Activated CD8-positive, alpha-beta T cell treated with anti-CD3 and anti-CD28 coated beads, Interleukin-2, amount 10 ng/mL, durations not matched to agents 7 days and 5 days (primary cell): ENCODE results near the gene GTPBP4. TPM values are rescaled to one million over a fixed set of nuclear protein-coding genes. Genes with fewer than 3 reads are reported as not detected.
"Not testable (repeated sequence)": the region's sequence is repeated elsewhere in the genome, so short reads cannot be mapped to it uniquely, and the experiment has no call there.

ENCODE experiments used
- ATAC-seq: fragments of 150-1000 bp; cut with Tn5 transposase; one replicate; pipeline ENCODE4 v1.10.0; 2021; ENCODE audit warnings: moderate library complexity
- CTCF ChIA-PET: fragments of 350-600 bp; sonication (Branson Sonifier 250); formaldehyde crosslinking; loops from one replicate; lab custom pipeline; 2021; ENCODE audit warnings: antibody characterized with exemption; lab: Charles Lee
- POLR2A ChIA-PET: fragments of 350-600 bp; sonication (Branson Sonifier 250); formaldehyde crosslinking; loops from one replicate; lab custom pipeline; 2021; ENCODE audit warnings: antibody characterized with exemption; lab: Charles Lee
- DNase-seq: peaks from one replicate; pipeline ENCODE4 v3.0.0-alpha.2; 2020
- H3K27ac Mint-ChIP-seq: one replicate; pipeline ENCODE4 v1.8.0; 2021; ENCODE audit warnings: mild to moderate bottlenecking, mixed read lengths
- H3K27me3 Mint-ChIP-seq: one replicate; pipeline ENCODE4 v1.8.0; 2021; ENCODE audit warnings: low read depth, mixed read lengths
- H3K36me3 Mint-ChIP-seq: one replicate; pipeline ENCODE4 v1.8.0; 2021; ENCODE audit warnings: low read depth, mixed read lengths
- H3K4me1 Mint-ChIP-seq: one replicate; pipeline ENCODE4 v1.8.0; 2021; ENCODE audit warnings: low read depth, mixed read lengths
- H3K4me3 Mint-ChIP-seq: one replicate; pipeline ENCODE4 v1.8.0; 2021; ENCODE audit warnings: mild to moderate bottlenecking, mixed read lengths
- H3K9me3 Mint-ChIP-seq: one replicate; pipeline ENCODE4 v1.8.0; 2022; ENCODE audit warnings: mixed read lengths; ENCODE audit not compliant: insufficient read depth
- total RNA-seq, 2 experiments: library from RNA; stranded (reverse); gene quantifications; one replicate each; pipeline ENCODE4 v1.2.3, GENCODE V29; 2021

GTPBP4 gene
- total RNA-seq, 2 experiments from 2014 or later, result 66.0 to 67.1 TPM

GRCh38 chr10:1037098-1037497 is 48.9 kb downstream of the GTPBP4 start:
- CTCF ChIA-PET, result no interaction called here
- POLR2A ChIA-PET, result interaction anchor here (2.0 kb wide), 1 partner anchor 11 kb away, joined by 15 read pairs; the partner anchor contains the start of gene IDI1
- Mint-ChIP-seq H3K27ac (no peak overlapping the region), H3K9me3 (no peaks in the 10 kb centered on the region), H3K27me3 (no peaks in the 10 kb centered on the region), H3K4me1 (peaks cover 9% of the 10 kb centered on the region), H3K36me3 (peaks cover 31% of the 10 kb centered on the region), H3K4me3 (no peak overlapping the region)
- DNase-seq (no peak), ATAC-seq (no peak)

- H3K27me3 Mint-ChIP-seq, H3K27ac Mint-ChIP-seq, H3K4me3 Mint-ChIP-seq, DNase-seq, ATAC-seq, POLR2A ChIA-PET, CTCF ChIA-PET, H3K9me3 Mint-ChIP-seq: not testable (repeated sequence)
- peaks cover 20% of the 10 kb centered on the region for H3K4me1 Mint-ChIP-seq
- H3K36me3 Mint-ChIP-seq, result peaks cover 44% of the 10 kb centered on the region
These were observed 50.5 kb downstream of the GTPBP4 start for GRCh38 chr10:1038769-1039168.

GRCh38 chr10:1040133-1040532 is 51.9 kb downstream of the GTPBP4 start:
- CTCF ChIA-PET, result no interaction called here
- DNase-seq, result no peak
- no peak overlapping the region for H3K27ac Mint-ChIP-seq
- peaks cover 34% of the 10 kb centered on the region for H3K4me1 Mint-ChIP-seq
- H3K9me3 Mint-ChIP-seq, result no peaks in the 10 kb centered on the region
- POLR2A ChIA-PET, result no interaction called here
- no peak for ATAC-seq
- H3K27me3 Mint-ChIP-seq, result no peaks in the 10 kb centered on the region
- H3K4me3 Mint-ChIP-seq, result no peak overlapping the region
- H3K36me3 Mint-ChIP-seq, result peaks cover 57% of the 10 kb centered on the region

DNA sequence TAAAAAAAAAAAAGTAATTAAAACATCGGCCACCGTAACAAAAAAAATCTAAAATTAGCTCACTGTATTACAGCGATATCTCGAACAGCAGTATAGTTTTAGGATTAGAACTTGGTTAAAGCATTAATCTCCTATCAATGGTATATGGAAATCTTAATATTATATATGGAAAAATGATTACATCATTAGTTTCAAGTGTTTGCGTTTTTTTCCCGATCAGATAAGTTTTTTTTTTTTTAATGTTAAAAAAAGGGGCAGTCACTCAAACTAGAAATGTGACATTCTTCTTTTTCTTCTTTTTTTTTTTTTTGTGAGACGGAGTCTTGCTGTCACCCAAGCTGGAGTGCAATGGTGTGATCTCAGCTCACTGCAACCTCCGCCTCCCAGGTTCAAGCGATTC is 53.3 kb downstream of the GTPBP4 start:
- Mint-ChIP-seq H3K36me3 (peaks cover 65% of the 10 kb centered on the region), H3K9me3 (no peaks in the 10 kb centered on the region), H3K27ac (no peak overlapping the region), H3K4me3 (no peak overlapping the region), H3K27me3 (no peaks in the 10 kb centered on the region), H3K4me1 (peaks cover 44% of the 10 kb centered on the region)
- ChIA-PET POLR2A (interaction anchor here (0.6 to 0.7 kb wide), 2 partner anchors 1611 to 1750 kb away, joined by 3 to 4 read pairs; no protein-coding TSS in a partner anchor), CTCF (interaction anchor here (1.2 kb wide), 1 partner anchor 12 kb away, joined by 4 read pairs; no protein-coding TSS in a partner anchor)
- ATAC-seq, result no peak
- no peak for DNase-seq

DNA sequence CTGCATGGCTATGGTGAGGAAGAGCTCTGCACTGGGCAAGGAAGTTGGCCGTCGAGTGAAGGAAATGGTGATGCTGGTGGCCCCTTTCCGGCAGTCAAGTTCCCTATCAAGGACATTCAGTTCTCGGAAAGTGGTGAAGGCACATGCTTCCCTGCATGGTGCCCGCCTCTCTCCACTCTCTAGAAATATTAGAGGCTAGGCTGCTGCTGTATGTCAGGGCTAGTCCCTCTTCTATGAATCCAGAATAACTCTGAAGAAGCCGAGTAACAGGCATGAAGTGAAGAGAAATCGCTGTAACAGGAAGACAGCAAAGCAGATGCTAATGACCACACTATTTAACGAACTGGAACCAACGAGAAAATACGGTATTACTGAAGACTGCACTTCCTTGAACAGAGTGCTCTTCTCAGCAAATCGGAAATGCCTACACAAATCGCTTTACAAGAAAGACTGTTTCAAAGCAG is 55.3 kb downstream of the GTPBP4 start:
- peak overlapping the region; percentile 67 for H3K4me3 Mint-ChIP-seq
- peaks cover 53% of the 10 kb centered on the region for H3K4me1 Mint-ChIP-seq
- no peaks in the 10 kb centered on the region for H3K9me3 Mint-ChIP-seq
- peak overlapping the region; percentile 92 for H3K27ac Mint-ChIP-seq
- ATAC-seq, result peak; percentile 31
- no peaks in the 10 kb centered on the region for H3K27me3 Mint-ChIP-seq
- ChIA-PET CTCF (interaction anchor here (1.3 kb wide), 1 partner anchor 55 kb away, joined by 3 read pairs; the partner anchor contains the start of gene GTPBP4), POLR2A (interaction anchor here (0.6 to 3.5 kb wide), 4 partner anchors 13 to 112 kb away, joined by 3 to 23 read pairs (median 3); partner anchors contain the start of genes GTPBP4, LARP4B and WDR37)
- peak; percentile 41 for DNase-seq
- peaks cover 66% of the 10 kb centered on the region for H3K36me3 Mint-ChIP-seq

DNA sequence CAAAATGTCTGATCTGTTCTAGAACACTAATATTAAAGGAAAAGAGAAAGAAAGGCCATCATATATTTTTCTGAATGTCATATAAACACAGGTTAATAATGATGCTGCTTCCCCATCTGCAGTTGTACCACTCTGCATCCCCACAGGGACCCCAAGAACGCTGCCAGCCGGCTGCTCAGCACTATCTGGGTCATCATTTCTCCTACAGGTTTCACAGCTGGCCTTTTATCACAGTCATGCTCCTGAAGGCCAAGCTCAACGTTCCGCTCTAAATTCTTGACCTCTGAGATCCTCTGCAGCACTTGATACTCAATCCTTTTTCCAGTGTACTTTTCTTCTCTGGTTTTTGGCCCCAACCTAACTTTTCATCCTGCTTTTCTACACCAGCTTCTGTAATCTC is 55.9 kb downstream of the GTPBP4 start:
- peaks cover 66% of the 10 kb centered on the region for H3K36me3 Mint-ChIP-seq
- H3K4me1 Mint-ChIP-seq, result peaks cover 53% of the 10 kb centered on the region
- CTCF ChIA-PET, result interaction anchor here (1.3 to 1.7 kb wide), 2 partner anchors 30 to 56 kb away, joined by 3 to 6 read pairs; partner anchors contain the start of gene GTPBP4
- H3K4me3 Mint-ChIP-seq, result peak overlapping the region; percentile 67
- no peak for ATAC-seq
- H3K27ac Mint-ChIP-seq, result peak overlapping the region; percentile 92
- no peak for DNase-seq
- H3K27me3 Mint-ChIP-seq, result no peaks in the 10 kb centered on the region
- POLR2A ChIA-PET, result interaction anchor here (0.6 to 3.5 kb wide), 6 partner anchors 11 to 112 kb away, joined by 3 to 23 read pairs (median 3); partner anchors contain the start of genes GTPBP4, LARP4B and WDR37
- H3K9me3 Mint-ChIP-seq, result no peaks in the 10 kb centered on the region

GRCh38 chr10:1044964-1045363 is 56.7 kb downstream of the GTPBP4 start:
- Mint-ChIP-seq H3K4me1 (peaks cover 53% of the 10 kb centered on the region), H3K36me3 (peaks cover 66% of the 10 kb centered on the region)

DNA sequence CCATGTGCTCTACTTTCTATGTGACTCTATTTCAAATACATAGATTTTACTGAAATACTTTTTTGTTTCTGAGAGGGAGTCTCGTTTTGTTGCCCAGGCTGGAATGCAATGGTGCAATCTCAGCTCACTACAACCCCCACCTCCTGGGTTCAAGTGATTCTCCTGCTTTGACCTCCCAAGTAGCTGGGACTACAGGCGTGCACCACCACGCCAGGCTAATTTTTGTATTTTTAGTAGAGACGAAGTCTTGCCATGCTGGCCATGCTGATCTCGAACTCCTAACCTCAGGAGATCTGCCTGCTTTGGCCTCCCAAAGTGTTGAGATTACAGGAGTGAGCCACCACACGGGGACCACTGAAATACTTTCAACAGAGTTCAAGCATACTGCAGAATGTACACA is 57.2 kb downstream of the GTPBP4 start:
- no peaks in the 10 kb centered on the region for H3K27me3 Mint-ChIP-seq
- H3K36me3 Mint-ChIP-seq, result peaks cover 63% of the 10 kb centered on the region
- H3K9me3 Mint-ChIP-seq, result no peaks in the 10 kb centered on the region
- H3K27ac Mint-ChIP-seq, result peak overlapping the region; percentile 92
- ATAC-seq, result no peak
- peak overlapping the region; percentile 67 for H3K4me3 Mint-ChIP-seq
- H3K4me1 Mint-ChIP-seq, result peaks cover 51% of the 10 kb centered on the region
- ChIA-PET POLR2A (interaction anchor here (3.5 kb wide), 1 partner anchor 11 kb away, joined by 23 read pairs; the partner anchor contains the start of gene WDR37), CTCF (interaction anchor here (1.6 to 1.7 kb wide), 2 partner anchors 10 to 29 kb away, joined by 5 to 6 read pairs; partner anchors contain the start of gene WDR37)
- no peak for DNase-seq

More at GRCh38 chr10:1044964-1045363, 56.7 kb downstream of the GTPBP4 start:
- ATAC-seq (no peak), DNase-seq (no peak)
- Mint-ChIP-seq H3K4me3 (peak overlapping the region; percentile 67), H3K27ac (peak overlapping the region; percentile 92), H3K9me3 (no peaks in the 10 kb centered on the region), H3K27me3 (no peaks in the 10 kb centered on the region)
- ChIA-PET CTCF (interaction anchor here (1.3 to 1.7 kb wide), 3 partner anchors 11 to 57 kb away, joined by 3 to 6 read pairs (median 5); partner anchors contain the start of genes GTPBP4 and WDR37), POLR2A (interaction anchor here (0.9 to 3.5 kb wide), 3 partner anchors 11 to 57 kb away, joined by 3 to 23 read pairs (median 3); partner anchors contain the start of genes GTPBP4 and WDR37)

GRCh38 chr10:1047937-1048336 is 59.7 kb downstream of the GTPBP4 start:
- Mint-ChIP-seq H3K27ac (peak overlapping the region; percentile 99), H3K9me3 (no peaks in the 10 kb centered on the region), H3K27me3 (no peaks in the 10 kb centered on the region), H3K4me1 (peaks cover 67% of the 10 kb centered on the region), H3K36me3 (peaks cover 64% of the 10 kb centered on the region), H3K4me3 (peak overlapping the region; percentile 94)
- DNase-seq, result peak; percentile 39
- ATAC-seq, result no peak
- ChIA-PET CTCF (interaction anchor here (1.8 kb wide), 1 partner anchor 11 kb away, joined by 6 read pairs; no protein-coding TSS in a partner anchor), POLR2A (interaction anchor here (0.6 to 2.2 kb wide), 6 partner anchors 11 to 187 kb away, joined by 3 to 15 read pairs (median 5); partner anchors contain the start of gene LARP4B)

- Mint-ChIP-seq H3K27ac (peak overlapping the region; percentile 99), H3K9me3 (no peaks in the 10 kb centered on the region), H3K4me1 (peaks cover 66% of the 10 kb centered on the region), H3K27me3 (no peaks in the 10 kb centered on the region), H3K4me3 (peak overlapping the region; percentile 94), H3K36me3 (peaks cover 63% of the 10 kb centered on the region)
- DNase-seq (peak; percentile 71), ATAC-seq (peak; percentile 1)
- ChIA-PET POLR2A (interaction anchor here (0.6 to 2.2 kb wide), 9 partner anchors 11 to 221 kb away, joined by 3 to 15 read pairs (median 4); partner anchors contain the start of genes GTPBP4 and LARP4B), CTCF (interaction anchor here (1.8 kb wide), 1 partner anchor 11 kb away, joined by 6 read pairs; no protein-coding TSS in a partner anchor)
These were observed 60.1 kb downstream of the GTPBP4 start for GRCh38 chr10:1048349-1048731.

GRCh38 chr10:1048732-1049424 is 60.6 kb downstream of the GTPBP4 start, which contains the start of gene IDI1:
Gene IDI1 (minus strand): TSS chr10:1049119. CDS start chr10:1049003, 116 bp downstream.
- peak within 1 kb of the TSS; percentile 99 for H3K27ac Mint-ChIP-seq
- peak within 1 kb of the TSS; percentile 94 for H3K4me3 Mint-ChIP-seq
- H3K27me3 Mint-ChIP-seq, result no peaks in the 10 kb centered on the region
- ATAC-seq (peak; percentile 86), DNase-seq (peak; percentile 98)
- no peaks in the 10 kb centered on the region for H3K9me3 Mint-ChIP-seq
- peaks cover 66% of the 10 kb centered on the region for H3K4me1 Mint-ChIP-seq
- peaks cover 64% of the 10 kb centered on the region for H3K36me3 Mint-ChIP-seq
- ChIA-PET POLR2A (interaction anchor here (0.7 to 2.2 kb wide), 11 partner anchors 9 to 221 kb away, joined by 3 to 15 read pairs (median 4); partner anchors contain the start of genes GTPBP4 and LARP4B), CTCF (interaction anchor here (1.0 to 1.8 kb wide), 3 partner anchors 9 to 13 kb away, joined by 3 to 6 read pairs (median 3); no protein-coding TSS in a partner anchor)
